GM18907 (cell line): ENCODE measurements around the gene FOXD1.
A peak's percentile ranks its signal among the peaks of the same experiment; 100 is the strongest.
"Not testable (repeated sequence)": the region's sequence is repeated elsewhere in the genome, so short reads cannot be mapped to it uniquely, and the experiment has no call there.

Experiments
- ATAC-seq: cut with Tn5 transposase; IDR thresholded peaks from one replicate; pipeline ENCODE4 v1.9.1; 2021; ENCODE audit warnings: mild to moderate bottlenecking, moderate library complexity; ENCODE audit not compliant: unreplicated experiment

FOXD1 gene

GRCh38 chr5:73448463-73449136 is at the start of gene FOXD1:
FOXD1 (minus strand) TSS chr5:73448777; CDS start chr5:73448362, 415 bp downstream.
- peak; percentile 59 for ATAC-seq

GRCh38 chr5:73497497-73498056 is 49.0 kb upstream of the FOXD1 start:
- no peak for ATAC-seq

DNA sequence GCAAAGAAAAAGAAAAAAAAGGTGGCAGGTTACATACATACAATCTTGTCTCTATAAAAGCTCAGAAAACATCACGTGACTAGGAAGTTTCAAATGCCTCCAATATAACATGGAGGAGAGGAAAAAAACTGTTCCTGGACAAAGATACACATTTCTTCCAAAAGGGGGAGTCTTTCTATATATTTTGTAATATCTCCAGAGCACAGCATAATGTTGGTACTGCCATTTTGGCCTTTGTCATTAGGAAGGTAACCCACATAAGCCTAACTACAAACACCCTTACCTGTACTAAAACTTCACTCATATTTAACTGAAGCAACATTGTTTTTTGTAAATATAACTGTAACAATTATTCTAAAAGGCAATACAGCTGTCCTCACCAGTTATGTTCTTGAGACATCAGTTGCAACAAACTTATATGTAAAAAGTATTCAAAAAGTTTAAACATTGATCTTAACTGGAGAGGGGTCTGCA is 48.4 kb upstream of the FOXD1 start:
- ATAC-seq = no peak

DNA sequence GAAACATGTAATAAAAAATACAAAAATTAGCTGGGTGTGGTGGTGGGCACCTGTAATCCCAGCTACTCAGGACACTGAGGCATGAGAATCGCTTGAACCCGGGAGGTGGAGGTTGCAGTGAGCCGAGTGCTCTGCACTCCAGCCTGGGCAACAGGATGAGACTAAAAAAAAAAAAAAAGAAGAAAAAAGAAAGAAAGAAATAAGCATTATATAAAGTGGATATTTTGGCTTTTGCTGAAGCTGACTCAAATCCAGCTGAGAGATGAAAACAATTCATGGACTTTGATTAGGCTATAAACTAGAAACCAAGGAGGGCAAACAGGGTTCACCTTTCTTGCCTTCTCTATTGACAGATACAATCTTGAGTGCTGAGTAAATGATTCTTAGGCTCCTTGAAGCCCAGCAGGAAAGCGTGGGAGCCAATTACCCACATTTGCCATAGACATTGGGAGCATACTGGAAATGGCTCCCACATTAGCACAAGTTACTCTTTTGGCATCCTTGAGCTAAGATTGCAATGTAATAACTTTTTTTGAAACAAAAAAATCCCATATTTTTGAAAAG is 47.3 kb upstream of the FOXD1 start:
- ATAC-seq = no peak

DNA sequence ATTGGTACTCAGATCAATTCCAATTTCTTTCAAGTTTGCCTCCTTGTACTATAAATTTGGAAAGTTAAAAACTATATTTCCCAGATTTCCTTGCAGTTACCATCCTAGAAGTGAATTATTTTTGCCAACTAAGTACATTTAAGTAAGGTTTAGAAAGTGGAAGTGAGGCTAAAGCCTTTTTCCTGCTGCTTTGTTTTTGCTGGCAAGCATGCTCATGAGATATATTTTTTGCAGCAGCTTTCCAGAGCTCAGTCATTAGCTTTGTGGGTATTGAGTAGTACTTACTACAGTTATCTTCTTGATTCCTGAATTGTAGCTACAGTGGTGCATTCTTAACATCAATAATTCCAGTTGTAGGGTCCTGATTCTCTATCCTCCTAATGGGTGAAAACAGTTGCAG is 46.1 kb upstream of the FOXD1 start:
- ATAC-seq = no peak

GRCh38 chr5:73493421-73493820 is 44.8 kb upstream of the FOXD1 start:
- ATAC-seq = no peak

- ATAC-seq = no peak
Measured at GRCh38 chr5:73491155-73491554, 42.6 kb upstream of the FOXD1 start.

- no peak for ATAC-seq
Measured at GRCh38 chr5:73490088-73490487, 41.5 kb upstream of the FOXD1 start.

DNA sequence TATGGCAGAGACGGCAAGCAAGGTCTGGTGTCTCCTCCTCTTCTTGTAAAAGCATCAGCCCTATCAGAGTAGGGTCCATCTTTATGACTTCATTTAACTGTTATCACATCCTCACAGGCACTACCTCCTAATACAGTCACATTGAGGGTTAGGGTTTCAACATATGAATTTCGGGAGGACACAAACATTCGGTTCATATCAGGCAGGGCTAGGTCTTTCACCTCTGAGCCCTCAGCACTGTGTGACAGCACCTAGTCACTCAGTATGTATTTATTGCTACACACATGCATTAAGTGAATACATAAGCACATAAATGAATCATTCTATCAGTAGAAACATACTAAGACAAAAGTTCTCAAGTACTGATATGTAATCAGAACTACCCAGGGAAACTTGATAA is 40.2 kb upstream of the FOXD1 start:
- ATAC-seq = no peak

DNA sequence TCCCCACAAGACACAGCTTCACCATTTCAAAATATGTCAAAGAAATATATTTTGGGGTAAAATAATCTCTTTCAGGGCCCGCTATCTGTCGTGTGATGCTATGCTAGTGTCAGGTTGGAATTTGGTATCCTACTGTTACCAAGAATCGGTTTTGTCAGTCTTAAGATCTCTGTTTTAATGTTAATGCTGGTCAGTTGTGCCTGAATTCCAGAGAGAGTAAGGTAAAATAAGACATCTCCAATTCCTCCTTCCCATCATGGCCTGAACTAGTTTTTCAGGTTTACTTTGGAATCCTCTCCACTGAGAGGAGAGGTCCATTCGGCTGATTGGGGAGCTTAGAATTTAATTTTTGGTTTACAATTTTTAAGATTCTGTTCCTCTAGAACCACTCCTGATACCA is 39.2 kb upstream of the FOXD1 start:
- no peak for ATAC-seq

- ATAC-seq = not testable (repeated sequence)
Measured at GRCh38 chr5:73487257-73487656, 38.7 kb upstream of the FOXD1 start.

GRCh38 chr5:73486119-73486899 is 37.7 kb upstream of the FOXD1 start:
- no peak for ATAC-seq

DNA sequence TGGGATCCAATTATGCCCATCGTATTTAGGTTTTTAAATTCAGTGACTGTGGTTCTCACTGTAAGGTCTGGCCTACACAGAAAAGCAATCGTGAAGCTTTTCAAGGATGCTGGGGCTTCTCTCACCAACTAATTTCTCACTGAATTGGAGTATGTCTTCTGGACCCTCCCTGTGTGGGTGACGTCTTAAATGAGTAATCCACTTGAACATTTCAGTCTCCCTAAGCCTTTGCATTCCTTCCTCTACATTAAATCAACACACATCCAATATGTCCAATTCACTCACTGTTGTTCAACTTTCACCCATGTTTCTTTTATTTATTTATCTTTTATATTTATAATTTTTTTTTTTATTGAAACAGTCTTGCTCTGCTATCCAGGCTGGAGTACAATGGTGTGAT is 37.1 kb upstream of the FOXD1 start:
- ATAC-seq = no peak

DNA sequence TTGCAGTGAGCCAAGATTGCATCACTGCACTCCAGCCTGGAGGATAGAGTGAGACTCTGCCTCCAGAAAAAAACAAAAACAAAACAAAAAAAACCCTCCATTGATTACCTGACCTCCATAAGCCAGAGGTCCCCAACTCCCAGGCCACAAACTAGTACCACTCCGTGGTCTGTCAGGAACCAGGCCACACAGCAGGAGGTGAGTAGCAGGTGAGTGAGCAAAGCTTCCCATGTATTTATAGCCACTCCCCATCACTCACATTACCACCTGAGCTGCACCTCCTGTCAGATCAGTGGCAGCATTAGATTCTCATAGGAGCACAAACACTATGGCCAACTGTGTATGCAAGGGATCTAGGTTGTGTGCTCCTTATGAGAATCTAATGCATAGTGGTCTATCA is 35.9 kb upstream of the FOXD1 start:
- ATAC-seq = no peak

DNA sequence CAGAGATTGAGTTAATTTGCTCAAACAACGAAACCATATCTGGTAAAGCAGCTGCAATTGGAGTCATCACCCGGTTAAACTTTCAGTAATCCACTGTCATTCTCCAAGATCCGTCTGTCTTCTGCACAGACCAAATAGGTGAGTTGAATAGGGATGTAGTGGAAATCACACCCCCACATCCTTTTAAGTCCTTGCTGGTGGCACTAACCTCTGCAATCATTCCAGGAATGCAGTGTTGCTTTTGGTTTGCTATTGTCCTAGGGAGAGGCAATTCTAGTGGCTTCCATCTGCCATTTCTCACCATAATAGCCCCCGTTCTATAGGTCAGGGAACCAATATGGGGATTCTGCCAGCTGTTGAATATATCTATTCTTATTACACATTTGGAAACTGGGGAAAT is 35.1 kb upstream of the FOXD1 start:
- no peak for ATAC-seq

GRCh38 chr5:73482383-73483136 is 34.0 kb upstream of the FOXD1 start:
- ATAC-seq = no peak

- ATAC-seq = no peak
Measured at GRCh38 chr5:73480500-73480899, 31.9 kb upstream of the FOXD1 start.

DNA sequence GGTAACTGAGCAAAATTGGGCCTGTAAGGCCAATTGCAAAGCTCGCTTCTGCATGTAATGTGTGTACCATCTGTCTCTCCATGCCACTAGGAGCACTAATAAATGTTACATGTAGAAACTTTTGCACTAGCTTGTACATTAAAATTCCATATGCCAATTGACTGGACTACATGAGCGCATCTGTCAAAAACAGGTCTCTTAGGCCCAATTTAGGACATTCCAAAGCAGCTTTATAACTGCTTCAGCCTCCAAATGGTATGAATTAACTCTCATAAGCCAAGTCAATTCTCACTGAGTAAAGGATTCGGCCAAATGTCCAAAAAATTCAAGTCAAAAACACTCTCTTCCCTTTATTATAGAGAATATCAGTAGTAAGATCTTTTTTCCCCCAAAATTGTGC is 23.5 kb upstream of the FOXD1 start:
- no peak for ATAC-seq

- no peak for ATAC-seq
Measured at GRCh38 chr5:73471654-73472053, 23.1 kb upstream of the FOXD1 start.

DNA sequence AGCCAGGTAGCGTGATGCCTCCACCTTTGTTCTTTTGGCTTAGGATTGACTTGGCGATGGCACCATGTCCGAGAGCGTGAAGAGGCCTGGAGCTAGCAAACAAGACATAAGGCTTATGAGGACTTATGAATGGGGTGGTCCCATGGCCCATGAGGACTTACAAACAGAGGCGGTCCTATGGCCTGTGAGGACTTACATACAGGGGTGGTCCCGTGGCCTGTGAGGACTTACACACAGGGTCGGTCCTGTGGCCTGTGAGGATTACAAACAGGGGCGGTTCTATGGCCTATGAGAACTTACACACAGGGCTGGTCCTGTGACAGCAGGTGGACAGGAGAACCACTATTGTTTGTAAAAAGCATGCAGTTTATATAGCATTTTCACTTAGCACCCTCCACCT is 21.3 kb upstream of the FOXD1 start:
- no peak for ATAC-seq

GRCh38 chr5:73468638-73469037 is 20.1 kb upstream of the FOXD1 start:
- not testable (repeated sequence) for ATAC-seq
